ENCODE results near the gene YWHAB.
"Not testable (repeated sequence)": the region's sequence is repeated elsewhere in the genome, so short reads cannot be mapped to it uniquely, and the experiment has no call there.

Gene YWHAB

GRCh38 chr20:44885392-44886265 is at the start of gene YWHAB:
Gene YWHAB, plus strand, starts transcription at chr20:44885705. Its CDS starts 15,829 bp downstream, at chr20:44901534.
- DNase-seq: peak; percentile 97

GRCh38 chr20:44836601-44837120 is 48.8 kb upstream of the YWHAB start:
- no peak for DNase-seq

- no peak for DNase-seq
Observed at GRCh38 chr20:44837946-44838345, 47.6 kb upstream of the YWHAB start.

- DNase-seq: no peak
Observed at GRCh38 chr20:44838521-44838920, 47.0 kb upstream of the YWHAB start.

- no peak for DNase-seq
Observed at GRCh38 chr20:44839481-44839880, 46.0 kb upstream of the YWHAB start.

GRCh38 chr20:44840826-44841225 is 44.7 kb upstream of the YWHAB start:
- no peak for DNase-seq

- no peak for DNase-seq
Observed at GRCh38 chr20:44841955-44842354, 43.5 kb upstream of the YWHAB start.

- DNase-seq: no peak
Observed at GRCh38 chr20:44843876-44844275, 41.6 kb upstream of the YWHAB start.

- no peak for DNase-seq
Observed at GRCh38 chr20:44848254-44849015, 37.1 kb upstream of the YWHAB start.

- no peak for DNase-seq
Observed at GRCh38 chr20:44849703-44850102, 35.8 kb upstream of the YWHAB start.

GRCh38 chr20:44850272-44850671 is 35.2 kb upstream of the YWHAB start:
- no peak for DNase-seq

GRCh38 chr20:44850837-44851236 is 34.7 kb upstream of the YWHAB start:
- no peak for DNase-seq

- no peak for DNase-seq
Observed at GRCh38 chr20:44851545-44851944, 34.0 kb upstream of the YWHAB start.

- DNase-seq: no peak
Observed at GRCh38 chr20:44856442-44856841, 29.1 kb upstream of the YWHAB start.

GRCh38 chr20:44856856-44857448 is 28.6 kb upstream of the YWHAB start:
- DNase-seq: no peak

- DNase-seq: no peak
Observed at GRCh38 chr20:44858606-44859360, 26.7 kb upstream of the YWHAB start.

- DNase-seq: no peak
Observed at GRCh38 chr20:44861531-44862006, 23.9 kb upstream of the YWHAB start.

- no peak for DNase-seq
Observed at GRCh38 chr20:44862286-44862685, 23.2 kb upstream of the YWHAB start.

GRCh38 chr20:44863365-44864084 is 22.0 kb upstream of the YWHAB start:
- DNase-seq: not testable (repeated sequence)

GRCh38 chr20:44864493-44864892 is 21.0 kb upstream of the YWHAB start:
- not testable (repeated sequence) for DNase-seq

GRCh38 chr20:44866703-44867335 is 18.7 kb upstream of the YWHAB start:
- no peak for DNase-seq
